ENCODE results near the gene GP5.

The GP5 gene

GRCh38 chr3:194364652-194365434 lies 34.2 kb downstream of the GP5 start:
- Mint-ChIP-seq H3K4me1 (ENCODE audit: low read depth) (no peaks in the 10 kb centered on the region), H3K4me3 (no peak overlapping the region), H3K9me3 (no peaks in the 10 kb centered on the region), H3K27ac (no peak overlapping the region), H3K36me3 (ENCODE audit: low read depth) (no peaks in the 10 kb centered on the region), H3K27me3 (ENCODE audit: low read depth) (peaks cover 14% of the 10 kb centered on the region)
- no peak for DNase-seq (ENCODE audit: low spot score)

- Mint-ChIP-seq H3K9me3 (no peaks in the 10 kb centered on the region), H3K27me3 (ENCODE audit: low read depth) (peaks cover 9% of the 10 kb centered on the region), H3K4me3 (no peak overlapping the region), H3K36me3 (ENCODE audit: low read depth) (no peaks in the 10 kb centered on the region), H3K27ac (no peak overlapping the region), H3K4me1 (ENCODE audit: low read depth) (no peaks in the 10 kb centered on the region)
- DNase-seq (ENCODE audit: low spot score): no peak
These were observed 34.8 kb downstream of the GP5 start for GRCh38 chr3:194364314-194364651.

GRCh38 chr3:194360568-194360967 lies 38.5 kb downstream of the GP5 start:
- H3K27me3 Mint-ChIP-seq (ENCODE audit: low read depth): no peaks in the 10 kb centered on the region
- no peak overlapping the region for H3K4me3 Mint-ChIP-seq
- DNase-seq (ENCODE audit: low spot score): no peak
- H3K27ac Mint-ChIP-seq: no peak overlapping the region
- no peaks in the 10 kb centered on the region for H3K9me3 Mint-ChIP-seq
- no peaks in the 10 kb centered on the region for H3K36me3 Mint-ChIP-seq (ENCODE audit: low read depth)
- no peaks in the 10 kb centered on the region for H3K4me1 Mint-ChIP-seq (ENCODE audit: low read depth)

GRCh38 chr3:194357681-194358080 lies 41.4 kb downstream of the GP5 start:
- Mint-ChIP-seq H3K27ac (no peak overlapping the region), H3K27me3 (ENCODE audit: low read depth) (no peaks in the 10 kb centered on the region), H3K36me3 (ENCODE audit: low read depth) (no peaks in the 10 kb centered on the region), H3K4me3 (no peak overlapping the region), H3K4me1 (ENCODE audit: low read depth) (no peaks in the 10 kb centered on the region), H3K9me3 (no peaks in the 10 kb centered on the region)
- no peak for DNase-seq (ENCODE audit: low spot score)

GRCh38 chr3:194355379-194355778 lies 43.7 kb downstream of the GP5 start:
- Mint-ChIP-seq H3K27ac (no peak overlapping the region), H3K36me3 (ENCODE audit: low read depth) (no peaks in the 10 kb centered on the region), H3K4me1 (ENCODE audit: low read depth) (no peaks in the 10 kb centered on the region), H3K9me3 (no peaks in the 10 kb centered on the region), H3K4me3 (no peak overlapping the region), H3K27me3 (ENCODE audit: low read depth) (no peaks in the 10 kb centered on the region)
- DNase-seq (ENCODE audit: low spot score): no peak

GRCh38 chr3:194354315-194354714 lies 44.8 kb downstream of the GP5 start:
- Mint-ChIP-seq H3K4me1 (ENCODE audit: low read depth) (no peaks in the 10 kb centered on the region), H3K9me3 (no peaks in the 10 kb centered on the region), H3K36me3 (ENCODE audit: low read depth) (no peaks in the 10 kb centered on the region), H3K4me3 (no peak overlapping the region), H3K27me3 (ENCODE audit: low read depth) (no peaks in the 10 kb centered on the region), H3K27ac (no peak overlapping the region)
- DNase-seq (ENCODE audit: low spot score): no peak

GRCh38 chr3:194352667-194353246 lies 46.3 kb downstream of the GP5 start:
- no peaks in the 10 kb centered on the region for H3K4me1 Mint-ChIP-seq (ENCODE audit: low read depth)
- no peaks in the 10 kb centered on the region for H3K27me3 Mint-ChIP-seq (ENCODE audit: low read depth)
- no peak overlapping the region for H3K4me3 Mint-ChIP-seq
- DNase-seq (ENCODE audit: low spot score): no peak
- H3K9me3 Mint-ChIP-seq: no peaks in the 10 kb centered on the region
- no peaks in the 10 kb centered on the region for H3K36me3 Mint-ChIP-seq (ENCODE audit: low read depth)
- no peak overlapping the region for H3K27ac Mint-ChIP-seq

GRCh38 chr3:194351952-194352536 lies 47.0 kb downstream of the GP5 start:
- H3K36me3 Mint-ChIP-seq (ENCODE audit: low read depth): no peaks in the 10 kb centered on the region
- H3K27me3 Mint-ChIP-seq (ENCODE audit: low read depth): no peaks in the 10 kb centered on the region
- no peak overlapping the region for H3K27ac Mint-ChIP-seq
- H3K9me3 Mint-ChIP-seq: no peaks in the 10 kb centered on the region
- no peak for DNase-seq (ENCODE audit: low spot score)
- no peaks in the 10 kb centered on the region for H3K4me1 Mint-ChIP-seq (ENCODE audit: low read depth)
- no peak overlapping the region for H3K4me3 Mint-ChIP-seq

- DNase-seq (ENCODE audit: low spot score): no peak
- no peaks in the 10 kb centered on the region for H3K4me1 Mint-ChIP-seq (ENCODE audit: low read depth)
- no peak within 1 kb of the TSS for H3K4me3 Mint-ChIP-seq
- H3K9me3 Mint-ChIP-seq: no peaks in the 10 kb centered on the region
- H3K27ac Mint-ChIP-seq: no peak within 1 kb of the TSS
- no peaks in the 10 kb centered on the region for H3K36me3 Mint-ChIP-seq (ENCODE audit: low read depth)
- H3K27me3 Mint-ChIP-seq (ENCODE audit: low read depth): no peaks in the 10 kb centered on the region
These were observed 47.9 kb downstream of the GP5 start, which contains the start of gene CPN2 for GRCh38 chr3:194351080-194351672. TSS of gene CPN2 (minus strand) at chr3:194351328. CDS start at chr3:194342702, 8,626 bp downstream.

- Mint-ChIP-seq H3K27me3 (ENCODE audit: low read depth) (no peaks in the 10 kb centered on the region), H3K9me3 (no peaks in the 10 kb centered on the region), H3K4me3 (no peak overlapping the region)
These were observed 48.4 kb downstream of the GP5 start for GRCh38 chr3:194350726-194351071.

GRCh38 chr3:194348354-194348753 lies 50.7 kb downstream of the GP5 start:
- peaks cover 4% of the 10 kb centered on the region for H3K4me1 Mint-ChIP-seq (ENCODE audit: low read depth)
- no peak overlapping the region for H3K27ac Mint-ChIP-seq
- H3K4me3 Mint-ChIP-seq: no peak overlapping the region
- no peak for DNase-seq (ENCODE audit: low spot score)
- H3K27me3 Mint-ChIP-seq (ENCODE audit: low read depth): peaks cover 6% of the 10 kb centered on the region
- no peaks in the 10 kb centered on the region for H3K9me3 Mint-ChIP-seq
- no peaks in the 10 kb centered on the region for H3K36me3 Mint-ChIP-seq (ENCODE audit: low read depth)

More at GRCh38 chr3:194350726-194351071, 48.4 kb downstream of the GP5 start:
- Mint-ChIP-seq H3K36me3 (ENCODE audit: low read depth) (no peaks in the 10 kb centered on the region), H3K27ac (no peak overlapping the region), H3K4me1 (ENCODE audit: low read depth) (no peaks in the 10 kb centered on the region)
- DNase-seq (ENCODE audit: low spot score): no peak

GRCh38 chr3:194346621-194347020 lies 52.4 kb downstream of the GP5 start:
- no peak overlapping the region for H3K27ac Mint-ChIP-seq
- no peak for DNase-seq (ENCODE audit: low spot score)
- no peaks in the 10 kb centered on the region for H3K36me3 Mint-ChIP-seq (ENCODE audit: low read depth)
- H3K4me1 Mint-ChIP-seq (ENCODE audit: low read depth): peaks cover 4% of the 10 kb centered on the region
- no peaks in the 10 kb centered on the region for H3K9me3 Mint-ChIP-seq
- H3K27me3 Mint-ChIP-seq (ENCODE audit: low read depth): peaks cover 11% of the 10 kb centered on the region
- H3K4me3 Mint-ChIP-seq: no peak overlapping the region

GRCh38 chr3:194346035-194346434 lies 53.0 kb downstream of the GP5 start:
- H3K9me3 Mint-ChIP-seq: no peaks in the 10 kb centered on the region
- H3K27me3 Mint-ChIP-seq (ENCODE audit: low read depth): peaks cover 15% of the 10 kb centered on the region

More at GRCh38 chr3:194346035-194346434, 53.0 kb downstream of the GP5 start:
- Mint-ChIP-seq H3K36me3 (ENCODE audit: low read depth) (no peaks in the 10 kb centered on the region), H3K4me1 (ENCODE audit: low read depth) (peaks cover 4% of the 10 kb centered on the region), H3K27ac (no peak overlapping the region), H3K4me3 (no peak overlapping the region)
- no peak for DNase-seq (ENCODE audit: low spot score)

Data from T-helper 2 cell treated with Interferon-gamma antibody and Interleukin-4, amounts not matched to agents 5 μg/mL and 100 μg/mL, for 36 hours (primary cell).